Inflammatory macrophage treated with lipopolysaccharide for 1 hour (primary cell): ENCODE measurements around the gene MAN1C1.

ENCODE experiments used
- DNase-seq, 2 donors: peaks; one replicate each; pipeline ENCODE4 v3.0.0-alpha.2; 2020 to 2022

The MAN1C1 gene

DNA sequence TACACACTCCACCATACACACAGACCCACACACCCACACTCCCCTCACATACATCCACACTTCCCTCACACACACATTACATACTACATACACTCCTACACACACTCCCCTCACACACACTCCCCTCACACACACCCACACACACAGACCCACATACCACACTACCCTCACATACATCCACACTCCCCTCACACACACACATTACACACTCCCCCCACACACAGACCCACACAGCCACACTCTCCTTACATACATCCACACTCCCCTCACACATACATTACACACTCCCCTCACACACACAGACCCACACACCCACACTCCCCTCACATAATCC lies 150.8 kb downstream of the MAN1C1 start:
- DNase-seq, result no peak

DNA sequence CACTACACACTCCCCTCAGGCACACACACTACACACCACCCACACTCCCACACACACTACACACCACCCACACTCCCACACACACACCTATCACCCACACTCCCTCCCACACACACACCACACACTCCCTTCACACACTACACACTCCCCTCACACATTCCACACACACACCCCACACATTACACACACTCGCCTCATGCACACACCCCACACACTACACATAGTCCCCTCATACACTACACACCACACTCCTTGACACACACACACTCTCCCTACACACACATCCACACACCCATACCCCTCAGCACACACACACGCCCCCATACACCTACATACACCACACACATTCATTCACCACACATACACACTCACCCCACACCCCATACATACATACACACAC lies 152.4 kb downstream of the MAN1C1 start:
- no peak for DNase-seq

DNA sequence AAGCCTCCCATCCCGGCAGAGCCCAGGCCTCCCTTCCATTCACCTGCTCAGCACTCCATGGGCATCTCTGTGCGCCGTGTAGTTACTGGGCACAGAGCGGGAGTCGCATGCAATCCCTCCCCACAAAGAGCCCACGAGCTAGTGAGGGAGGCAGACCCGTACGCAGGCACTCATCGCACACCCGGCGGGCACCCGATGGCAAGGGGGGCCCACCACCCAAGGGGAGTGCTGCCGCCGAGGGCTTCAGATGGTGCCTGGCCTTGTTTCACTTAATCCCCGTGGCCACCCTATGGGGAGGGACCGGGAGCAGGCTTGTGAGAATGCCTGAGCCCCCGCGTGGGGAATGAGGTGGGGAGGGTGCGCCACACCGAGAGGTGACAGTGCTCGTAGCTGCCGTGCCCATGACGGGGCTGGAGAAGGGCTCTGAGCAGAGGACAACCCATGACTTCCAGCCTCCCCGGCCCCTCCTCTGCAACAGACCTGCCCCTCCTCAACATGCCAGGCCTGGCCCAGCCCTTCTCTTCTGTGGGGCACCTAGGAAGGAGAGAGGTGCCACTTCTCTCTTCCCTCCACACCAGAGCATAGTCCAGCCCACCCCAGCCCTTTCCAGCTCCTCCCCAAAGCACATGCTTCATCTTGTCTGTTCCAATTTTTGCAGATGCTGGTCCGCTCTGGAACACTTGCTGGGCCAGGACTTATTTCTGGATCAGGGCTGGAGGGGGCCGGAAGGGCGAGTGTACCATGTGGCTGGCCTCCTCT lies 153.2 kb downstream of the MAN1C1 start:
- no peak for DNase-seq

DNA sequence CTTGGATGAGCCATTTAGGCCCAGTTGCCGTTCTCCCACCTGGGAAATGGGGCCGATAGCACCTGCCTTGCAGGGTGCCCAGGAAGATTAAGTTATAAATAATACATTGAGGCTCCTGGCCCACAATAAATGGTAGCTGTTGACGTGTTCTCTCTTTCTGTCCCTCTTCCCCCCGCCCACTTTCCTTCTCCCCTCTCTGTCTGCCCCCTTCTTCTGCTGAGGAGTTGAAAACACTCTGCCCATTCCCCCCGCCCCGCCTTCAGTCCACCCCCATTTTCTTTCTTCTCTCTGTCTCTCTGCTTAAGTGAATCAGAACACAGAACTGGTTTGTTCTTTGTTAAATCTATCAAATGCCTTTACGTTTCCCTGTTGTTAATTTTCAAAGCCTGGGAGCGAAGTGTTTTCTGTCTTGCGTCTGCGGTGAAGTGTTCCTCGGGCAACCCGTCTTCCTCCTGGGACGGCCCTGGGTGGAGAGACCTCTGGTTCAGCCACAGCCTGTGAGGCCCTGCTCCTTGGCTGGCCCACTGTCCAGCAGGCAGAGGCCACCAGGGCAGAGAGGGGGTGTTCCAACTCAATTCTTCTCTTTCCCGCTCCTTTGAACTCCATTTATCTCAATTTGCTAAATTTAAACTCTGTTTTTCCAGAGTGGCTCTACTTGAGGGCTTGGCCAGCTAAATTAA lies 154.1 kb downstream of the MAN1C1 start:
- no peak for DNase-seq

DNA sequence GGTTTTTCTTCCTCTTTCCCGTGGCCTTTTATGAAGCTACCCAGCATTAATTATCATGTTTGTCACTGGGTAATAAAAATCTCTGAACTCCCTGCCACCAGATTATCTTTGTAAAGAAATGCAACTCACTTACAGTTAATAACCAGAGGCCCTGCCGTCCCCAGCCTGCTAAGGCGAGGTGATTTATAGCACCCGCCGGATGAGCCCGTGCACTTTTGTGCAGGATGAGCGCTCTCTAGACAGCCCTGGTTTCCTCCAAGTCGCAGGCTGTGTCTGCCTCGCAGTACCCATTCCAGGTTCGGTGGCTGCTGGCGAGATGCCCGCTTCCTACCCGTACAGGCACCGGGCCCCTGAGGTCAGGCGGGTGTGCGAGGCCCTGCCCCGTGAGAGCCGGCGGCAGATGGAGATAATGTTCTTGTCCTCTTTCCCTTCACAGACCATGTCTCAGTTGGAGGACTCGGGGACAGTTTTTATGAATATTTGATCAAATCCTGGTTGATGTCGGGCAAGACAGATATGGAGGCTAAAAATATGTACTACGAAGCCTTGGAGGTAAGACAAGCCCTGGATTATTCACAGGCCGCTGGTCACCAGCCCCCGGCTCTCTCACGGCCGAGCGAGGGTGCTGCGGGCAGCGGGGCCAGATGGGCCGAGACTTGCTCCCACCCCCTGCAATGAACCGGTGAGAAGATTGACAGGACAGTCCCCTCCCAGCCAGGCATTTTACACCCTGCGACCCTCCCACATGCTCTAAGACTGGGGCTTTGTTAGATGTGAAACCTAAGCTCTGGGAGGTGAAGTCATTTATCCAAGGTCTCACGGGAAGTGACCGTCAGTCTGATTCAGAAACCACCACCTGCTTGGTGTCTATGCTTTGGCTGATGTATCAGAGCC lies 154.9 kb downstream of the MAN1C1 start:
- no peak for DNase-seq

DNA sequence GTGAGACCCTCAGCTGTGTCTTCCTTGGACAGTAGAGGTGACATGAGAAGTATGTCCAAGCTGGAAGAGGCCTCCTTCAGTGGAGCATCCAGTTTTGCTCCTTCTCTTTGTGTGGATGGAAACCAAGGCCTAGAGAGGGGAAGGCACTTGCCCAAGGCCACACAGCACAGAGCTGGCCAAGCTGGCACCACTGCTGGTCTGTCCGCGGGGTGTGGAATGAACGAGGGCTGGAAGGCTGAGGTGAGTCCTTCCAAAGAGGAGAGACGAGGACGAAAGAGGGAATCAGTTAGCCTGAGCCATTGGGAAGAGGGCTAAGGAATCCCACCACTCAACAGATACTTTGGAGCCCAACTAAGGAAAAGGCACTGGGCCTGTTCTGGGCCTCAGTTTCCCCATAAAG lies 155.6 kb downstream of the MAN1C1 start:
- no peak for DNase-seq

DNA sequence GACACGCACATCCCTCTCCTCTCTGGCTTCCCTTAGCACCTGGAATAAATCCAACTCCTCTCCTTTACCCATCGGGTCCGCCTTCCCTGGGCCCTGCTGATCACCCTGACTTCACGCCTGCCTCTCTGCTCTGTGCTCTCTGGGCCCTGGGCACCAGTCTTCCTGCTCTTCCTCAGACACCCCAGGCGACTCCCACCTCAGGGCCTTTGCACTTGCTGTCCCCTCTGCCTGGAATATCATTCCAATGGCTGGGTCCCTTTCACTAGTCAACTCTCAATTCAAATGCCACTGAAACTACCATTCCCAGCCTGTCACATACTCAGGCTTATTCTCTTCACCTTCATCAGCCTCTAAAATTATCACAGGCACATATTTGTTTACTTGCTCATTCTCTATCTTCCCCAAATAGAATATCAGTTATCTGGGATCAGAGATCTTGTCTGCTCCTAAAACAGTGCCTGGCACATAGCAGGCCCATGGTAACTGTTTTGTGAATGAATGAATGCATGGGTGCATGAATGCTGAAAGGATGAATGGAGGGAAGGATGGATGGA lies 156.2 kb downstream of the MAN1C1 start:
- no peak for DNase-seq

DNA sequence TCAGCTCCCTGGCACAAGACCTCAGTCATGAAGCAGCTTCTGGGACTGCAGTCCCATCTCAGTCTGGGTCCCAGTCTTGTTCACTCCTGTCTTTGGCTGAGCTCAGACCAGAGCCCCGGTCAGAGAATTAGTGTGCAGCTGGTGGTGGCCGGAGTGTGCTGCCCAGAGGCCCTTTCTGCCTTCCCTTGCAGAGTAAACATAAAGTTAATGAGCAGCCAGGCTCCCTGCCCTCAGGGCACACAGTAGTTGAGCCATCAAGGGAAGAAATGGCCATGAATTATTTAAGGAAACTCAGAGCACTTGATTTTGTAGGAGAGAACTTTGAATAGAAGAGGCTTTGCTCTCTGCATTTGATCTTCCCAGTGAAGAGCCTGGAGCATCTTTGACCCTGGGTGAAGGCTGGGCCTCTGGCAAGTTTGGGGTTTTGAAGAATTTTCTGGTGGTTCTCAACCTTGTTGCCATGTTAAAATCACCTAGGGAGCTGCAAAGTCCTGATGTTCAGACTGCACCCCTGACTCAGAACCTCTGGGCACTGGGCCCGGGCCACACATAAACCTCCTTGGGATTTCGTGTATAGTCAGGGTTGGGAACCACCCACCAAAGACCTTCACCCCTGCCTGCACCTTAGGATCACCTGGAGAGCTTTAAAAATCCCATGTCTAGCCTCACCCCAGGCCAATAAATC lies 157.0 kb downstream of the MAN1C1 start:
- DNase-seq, result no peak

DNA sequence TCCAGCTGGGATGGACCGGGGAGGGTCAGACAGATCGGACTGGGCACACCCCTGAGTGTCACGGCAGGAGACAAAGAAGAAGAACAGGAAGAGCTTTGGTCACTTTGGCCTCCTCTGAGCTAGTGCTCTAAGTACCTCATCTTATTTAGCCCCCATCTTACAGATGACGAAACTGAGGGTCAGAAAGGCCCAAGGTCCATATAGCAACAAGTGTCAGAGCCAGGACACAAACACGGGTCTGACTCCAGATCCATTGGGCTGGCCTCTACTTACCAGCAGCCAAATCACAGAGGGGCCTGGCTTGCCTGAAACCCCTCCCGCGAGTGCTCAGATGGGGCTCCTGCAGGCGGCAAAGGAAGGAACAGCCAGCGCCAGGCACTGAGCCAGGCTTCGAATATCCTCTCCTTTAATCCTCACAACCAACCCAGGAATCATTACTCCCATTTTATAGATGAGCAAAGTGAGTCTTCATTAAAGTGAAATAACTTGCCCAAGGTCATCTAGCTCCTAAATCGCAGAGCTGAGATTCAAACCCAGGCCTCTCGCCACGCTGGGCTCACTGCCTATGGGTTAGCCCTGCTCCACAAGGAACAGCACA lies 157.7 kb downstream of the MAN1C1 start:
- DNase-seq, result no peak

DNA sequence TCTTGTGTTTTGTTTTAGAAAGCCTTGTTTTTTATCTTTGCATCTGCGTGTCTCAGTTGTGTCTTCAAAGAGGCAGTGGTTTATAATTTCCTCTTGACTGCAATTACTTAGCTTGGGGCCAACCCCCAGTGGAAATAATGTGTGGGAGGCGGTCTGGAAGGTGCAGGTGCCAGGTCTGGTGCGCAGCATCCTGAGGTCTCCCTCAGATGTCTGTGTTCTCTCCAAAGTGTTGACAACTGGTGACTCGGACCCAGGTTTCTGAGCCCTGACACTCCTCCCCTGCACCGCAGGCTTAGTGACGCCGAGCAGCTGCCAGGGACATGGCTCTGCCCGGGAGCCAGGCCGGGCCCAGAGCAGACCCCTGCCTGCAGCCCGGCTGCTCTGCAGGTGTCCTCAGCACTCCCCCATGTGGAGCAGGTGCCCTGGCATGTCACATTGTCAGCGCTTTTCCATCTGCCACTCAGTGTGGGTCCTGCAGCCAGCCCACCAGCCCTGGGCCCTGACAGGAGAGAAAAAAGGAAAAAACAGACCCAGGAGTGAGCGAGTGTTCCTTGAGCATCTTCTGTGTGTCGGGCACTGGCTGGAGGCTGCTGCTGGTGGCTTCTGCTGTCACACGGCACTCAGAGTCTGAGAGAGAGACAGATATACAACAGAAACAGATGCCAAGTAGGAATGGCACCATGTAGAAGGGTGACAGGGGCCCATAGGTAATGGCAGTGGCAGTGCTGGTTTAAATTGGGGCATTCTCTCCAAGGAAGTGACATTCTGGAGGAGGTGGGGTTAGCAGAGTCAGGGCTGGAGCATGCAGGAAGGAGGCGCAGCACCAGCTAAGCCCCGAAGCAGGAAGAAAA lies 158.6 kb downstream of the MAN1C1 start:
- no peak for DNase-seq

DNA sequence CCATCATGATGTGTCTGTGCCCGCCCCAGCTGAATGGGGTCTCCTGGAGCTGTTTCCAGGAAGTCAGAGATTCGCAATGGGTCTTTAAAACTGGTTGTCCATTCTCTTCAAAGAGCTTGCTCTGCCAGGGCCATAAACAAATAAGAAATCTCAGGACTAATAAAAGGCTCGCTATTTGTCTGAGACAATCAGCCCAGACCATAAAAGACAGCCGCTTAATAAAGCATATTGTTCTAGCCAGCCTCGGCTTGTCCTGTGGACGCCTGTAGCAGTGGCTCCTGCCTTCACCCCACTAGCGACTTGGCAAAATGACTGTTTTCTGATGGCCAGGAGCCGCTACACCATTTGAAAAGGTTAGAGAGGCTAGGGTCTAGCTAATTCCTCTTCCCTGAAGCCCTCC lies 162.8 kb downstream of the MAN1C1 start:
- DNase-seq, result no peak

DNA sequence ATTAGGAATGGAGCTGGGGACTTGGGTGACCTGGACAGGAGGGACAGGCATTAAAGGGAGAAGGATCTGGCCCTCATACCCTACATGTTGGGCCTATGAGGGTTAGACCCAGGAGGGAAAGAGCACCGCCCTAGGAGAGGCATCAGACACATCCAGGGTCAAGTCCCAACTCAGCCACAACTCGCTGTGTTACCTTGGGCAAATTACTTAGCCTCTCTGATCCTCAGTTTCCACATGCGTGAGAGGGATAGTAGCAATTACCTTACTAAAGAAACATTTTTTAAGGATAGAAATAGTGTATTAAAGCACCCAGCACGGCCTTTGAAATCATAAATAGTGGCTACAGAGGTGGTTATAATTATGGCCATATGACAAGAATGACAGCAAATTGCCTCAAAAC lies 163.3 kb downstream of the MAN1C1 start:
- DNase-seq, result no peak

DNA sequence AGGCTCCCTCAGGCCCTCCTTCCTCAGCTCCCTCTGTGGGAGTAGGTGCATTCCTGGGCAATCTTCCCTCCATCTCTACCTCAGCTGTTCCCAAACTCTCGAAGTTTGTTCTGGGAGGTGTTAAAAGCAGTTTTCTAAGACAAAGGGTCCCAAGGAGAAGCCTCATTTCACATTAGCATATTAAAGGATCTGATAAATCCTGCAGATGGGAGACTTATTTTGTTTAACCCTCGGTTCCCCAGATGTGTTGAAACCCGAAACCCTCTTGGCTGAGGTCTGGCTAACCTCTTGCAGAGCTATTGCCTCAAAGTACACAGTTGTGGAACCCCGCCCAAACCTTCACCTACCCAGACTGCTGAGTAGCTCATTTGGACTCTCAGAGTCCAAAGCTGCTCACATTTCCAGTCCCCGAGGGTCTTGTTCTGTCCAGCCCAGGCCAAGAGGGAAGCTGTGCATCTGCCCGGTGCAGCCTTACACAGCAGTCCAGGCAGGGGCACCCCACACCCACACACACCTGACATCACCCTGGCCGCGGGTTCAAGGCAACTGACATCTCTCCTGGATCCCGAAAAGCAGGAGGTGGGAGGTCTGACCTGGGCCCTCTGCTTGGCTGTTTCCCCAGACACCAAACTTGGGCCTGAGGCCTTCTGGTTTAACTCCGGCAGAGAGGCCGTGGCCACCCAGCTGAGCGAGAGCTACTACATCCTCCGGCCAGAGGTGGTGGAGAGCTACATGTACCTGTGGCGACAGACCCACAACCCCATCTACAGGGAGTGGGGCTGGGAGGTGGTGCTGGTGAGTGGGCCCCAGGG lies 163.9 kb downstream of the MAN1C1 start:
- no peak for DNase-seq

DNA sequence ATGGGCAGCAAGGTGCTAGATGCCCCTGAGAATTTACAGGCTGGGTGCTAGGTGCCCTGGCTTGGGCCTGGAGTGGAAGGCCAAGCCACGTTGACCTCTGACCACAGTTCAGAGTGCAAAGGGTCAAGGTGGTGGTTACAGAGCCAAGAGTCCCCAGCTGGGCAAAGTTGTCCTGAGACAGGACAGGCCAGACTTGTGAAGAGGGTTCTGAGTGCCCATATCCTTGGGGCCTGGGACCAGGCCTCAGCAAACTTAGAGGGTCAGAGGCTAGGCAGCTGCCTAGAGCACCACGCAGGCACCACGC lies 164.5 kb downstream of the MAN1C1 start:
- no peak for DNase-seq

DNA sequence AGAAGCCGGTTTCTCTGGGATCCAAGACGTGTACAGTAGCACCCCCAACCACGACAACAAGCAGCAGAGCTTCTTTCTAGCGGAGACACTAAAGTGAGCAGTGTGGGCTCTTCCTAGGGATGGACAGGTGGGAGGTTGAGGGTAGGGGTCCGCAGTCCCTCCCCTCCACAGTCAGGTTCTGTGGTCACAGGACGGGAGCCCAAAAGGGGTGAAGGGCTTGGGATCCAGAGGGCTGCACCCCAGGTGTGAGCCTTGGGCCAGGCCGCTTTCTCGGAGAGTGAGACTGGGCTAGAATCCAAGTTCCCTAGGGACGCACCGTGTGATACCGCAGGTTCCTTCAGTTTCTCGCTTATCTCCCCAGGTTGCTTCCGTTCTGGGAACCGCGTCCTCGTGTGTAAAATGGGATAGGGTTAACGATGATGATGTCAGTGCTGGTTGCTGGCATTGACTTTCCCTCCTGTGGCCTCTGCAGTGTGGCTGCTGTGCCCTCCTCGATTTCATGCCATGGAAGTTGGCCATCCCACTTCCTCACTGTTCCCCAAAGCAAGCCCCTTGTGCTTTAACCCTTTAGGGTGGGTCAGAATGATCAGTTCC lies 166.1 kb downstream of the MAN1C1 start:
- no peak for DNase-seq

DNA sequence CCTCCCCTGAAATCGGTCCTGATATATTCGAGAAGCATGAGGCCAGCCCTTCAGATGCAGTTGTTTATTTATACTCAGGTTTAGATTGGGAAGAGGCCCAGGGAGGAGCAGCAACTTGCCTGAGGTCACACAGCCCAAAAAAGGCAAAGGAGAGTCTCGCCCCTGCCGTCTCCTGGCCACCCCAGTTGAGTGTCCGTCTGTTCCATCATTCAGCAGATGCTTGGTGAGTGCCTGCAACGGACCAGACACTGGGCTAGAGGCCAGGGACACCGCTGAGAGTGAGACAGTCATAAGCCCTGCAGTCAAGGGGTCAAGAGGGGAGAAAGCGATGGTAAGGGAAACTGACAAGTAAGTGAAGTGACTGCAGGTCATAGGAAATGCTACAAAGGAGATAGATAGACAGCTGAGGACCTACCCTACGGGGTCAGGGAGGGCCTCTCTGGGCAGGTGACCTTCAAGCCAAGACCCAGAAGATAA lies 168.0 kb downstream of the MAN1C1 start:
- no peak for DNase-seq

DNA sequence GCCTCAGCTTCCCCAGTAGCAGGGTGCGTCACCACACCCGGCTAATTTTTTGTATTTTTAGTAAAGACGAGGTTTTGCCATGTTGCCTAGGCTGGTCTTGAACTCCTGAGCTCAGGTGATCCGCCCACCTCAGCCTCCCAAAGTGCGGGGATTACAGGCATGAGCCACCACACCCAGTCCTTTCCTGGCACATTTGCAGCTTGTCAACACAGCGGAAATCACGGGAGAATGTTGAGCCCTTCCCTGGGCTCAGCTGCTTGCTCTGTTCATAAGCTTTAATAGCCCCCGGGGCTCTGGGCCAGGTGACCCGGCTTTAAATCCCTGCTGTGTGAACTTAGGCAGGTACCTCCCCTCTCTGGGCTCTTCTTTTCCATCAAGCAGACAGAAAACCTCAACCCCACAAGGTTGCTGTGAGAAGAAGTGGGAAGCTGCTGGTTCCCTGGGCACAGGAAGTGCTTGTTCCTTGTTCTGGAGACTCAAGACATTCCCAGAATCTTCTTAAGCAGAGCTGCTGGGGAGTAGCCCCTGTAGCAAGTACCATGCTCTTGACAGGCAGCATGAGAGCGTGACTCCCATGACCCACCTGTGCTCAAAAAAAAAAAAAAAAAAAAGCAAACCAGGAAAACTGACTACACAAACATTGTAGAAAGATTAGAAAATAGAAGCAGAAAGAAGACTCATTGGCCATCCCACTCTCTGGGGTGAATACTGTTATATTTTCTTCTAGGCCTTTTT lies 168.9 kb downstream of the MAN1C1 start:
- no peak for DNase-seq

DNA sequence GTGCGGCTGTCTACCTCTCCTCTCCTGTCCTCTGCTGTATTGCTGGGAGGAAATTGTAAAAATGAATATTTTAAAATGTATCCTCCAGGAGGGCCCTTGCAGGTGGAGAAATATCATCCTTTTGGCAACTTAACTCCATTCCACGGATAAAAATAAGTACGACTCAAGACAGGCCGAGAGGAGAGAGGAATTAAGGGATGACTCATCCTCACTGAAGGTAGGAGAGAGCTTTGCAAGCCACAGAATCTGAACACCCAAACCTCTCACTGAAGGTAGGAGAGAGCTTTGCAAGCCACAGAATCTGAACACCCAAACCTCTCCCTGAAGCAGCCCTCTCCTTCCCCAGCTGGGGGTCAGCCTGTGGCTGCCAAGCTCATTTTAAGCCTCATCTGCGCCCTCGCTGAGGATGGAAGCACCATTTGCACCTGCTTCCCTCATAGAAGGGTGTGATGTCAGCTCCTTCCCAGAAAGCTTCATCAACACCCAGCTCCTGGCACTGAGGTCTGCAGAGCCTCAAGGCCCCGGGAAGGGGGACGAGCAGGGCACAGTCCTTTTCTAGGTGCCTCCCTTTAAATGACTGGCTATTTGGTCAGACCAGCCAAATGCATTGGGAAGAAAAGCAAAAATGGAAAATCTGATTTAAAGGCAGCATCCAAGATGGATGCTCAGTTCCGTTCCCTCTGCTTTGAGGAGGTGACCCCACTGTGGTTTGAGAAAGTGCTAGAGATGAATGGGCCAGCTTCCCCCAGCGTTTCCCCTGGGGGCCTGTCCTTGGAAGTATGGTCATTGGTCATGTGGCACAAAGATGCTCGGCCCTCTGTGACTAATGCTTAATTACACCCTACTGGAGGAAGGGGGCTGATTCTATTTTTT lies 170.5 kb downstream of the MAN1C1 start:
- DNase-seq, result no peak
